ENCODE results near the gene RNF213.

The RNF213 gene

DNA sequence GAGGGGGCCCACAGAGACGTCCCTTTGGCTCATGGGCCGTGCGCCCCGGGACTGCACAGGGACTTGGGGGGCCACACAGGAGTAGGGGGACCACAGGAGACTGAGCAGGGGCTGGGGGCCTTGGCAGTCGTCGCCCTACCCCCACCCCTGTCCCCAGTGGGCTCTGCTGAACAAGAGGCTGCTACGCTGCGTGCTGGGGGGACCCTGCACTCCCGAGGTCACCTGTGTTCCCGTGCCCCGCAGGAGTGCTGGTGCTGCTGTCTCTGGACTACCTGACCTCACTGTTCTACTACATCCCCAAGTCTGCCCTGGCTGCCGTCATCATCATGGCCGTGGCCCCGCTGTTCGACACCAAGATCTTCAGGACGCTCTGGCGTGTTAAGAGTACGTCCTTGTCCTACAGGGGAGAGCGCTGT, 14.4 kb upstream of the RNF213 start:
- TF ChIP-seq, protein P1, sequence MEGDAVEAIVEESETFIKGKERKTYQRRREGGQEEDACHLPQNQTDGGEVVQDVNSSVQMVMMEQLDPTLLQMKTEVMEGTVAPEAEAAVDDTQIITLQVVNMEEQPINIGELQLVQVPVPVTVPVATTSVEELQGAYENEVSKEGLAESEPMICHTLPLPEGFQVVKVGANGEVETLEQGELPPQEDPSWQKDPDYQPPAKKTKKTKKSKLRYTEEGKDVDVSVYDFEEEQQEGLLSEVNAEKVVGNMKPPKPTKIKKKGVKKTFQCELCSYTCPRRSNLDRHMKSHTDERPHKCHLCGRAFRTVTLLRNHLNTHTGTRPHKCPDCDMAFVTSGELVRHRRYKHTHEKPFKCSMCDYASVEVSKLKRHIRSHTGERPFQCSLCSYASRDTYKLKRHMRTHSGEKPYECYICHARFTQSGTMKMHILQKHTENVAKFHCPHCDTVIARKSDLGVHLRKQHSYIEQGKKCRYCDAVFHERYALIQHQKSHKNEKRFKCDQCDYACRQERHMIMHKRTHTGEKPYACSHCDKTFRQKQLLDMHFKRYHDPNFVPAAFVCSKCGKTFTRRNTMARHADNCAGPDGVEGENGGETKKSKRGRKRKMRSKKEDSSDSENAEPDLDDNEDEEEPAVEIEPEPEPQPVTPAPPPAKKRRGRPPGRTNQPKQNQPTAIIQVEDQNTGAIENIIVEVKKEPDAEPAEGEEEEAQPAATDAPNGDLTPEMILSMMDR (IDR thresholded peaks at IDR 0.05; ENCODE audit: extremely low read depth, missing control alignments), result no peak
- DNase-seq (ENCODE audit: low spot score), result no peak

DNA sequence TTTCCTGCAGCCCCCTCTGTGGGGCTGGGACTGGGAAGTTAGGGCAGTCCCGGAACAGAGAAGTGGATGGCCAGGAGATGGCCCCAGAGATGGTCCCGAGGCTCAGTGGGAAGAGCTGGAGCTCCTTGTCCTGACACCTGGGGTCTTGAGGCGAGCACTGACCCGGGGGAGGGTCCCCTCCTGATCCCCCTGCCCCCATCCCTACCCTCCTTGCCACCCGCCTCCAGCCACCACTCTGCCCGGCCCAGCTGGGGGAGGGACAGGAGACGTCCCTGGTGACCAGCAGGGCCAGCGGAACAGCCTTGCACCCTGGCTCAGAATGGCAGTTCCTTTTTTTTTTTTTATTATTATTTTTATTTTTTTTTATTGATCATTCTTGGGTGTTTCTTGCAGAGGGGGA, 13.9 kb upstream of the RNF213 start:
- no peak for DNase-seq (ENCODE audit: low spot score)
- TF ChIP-seq, protein P1 (IDR thresholded peaks at IDR 0.05; ENCODE audit: extremely low read depth, missing control alignments), result no peak

GRCh38 chr17:80247561-80247960, 13.1 kb upstream of the RNF213 start:
- TF ChIP-seq, protein P1 (IDR thresholded peaks at IDR 0.05; ENCODE audit: extremely low read depth, missing control alignments), result no peak
- no peak for DNase-seq (ENCODE audit: low spot score)

DNA sequence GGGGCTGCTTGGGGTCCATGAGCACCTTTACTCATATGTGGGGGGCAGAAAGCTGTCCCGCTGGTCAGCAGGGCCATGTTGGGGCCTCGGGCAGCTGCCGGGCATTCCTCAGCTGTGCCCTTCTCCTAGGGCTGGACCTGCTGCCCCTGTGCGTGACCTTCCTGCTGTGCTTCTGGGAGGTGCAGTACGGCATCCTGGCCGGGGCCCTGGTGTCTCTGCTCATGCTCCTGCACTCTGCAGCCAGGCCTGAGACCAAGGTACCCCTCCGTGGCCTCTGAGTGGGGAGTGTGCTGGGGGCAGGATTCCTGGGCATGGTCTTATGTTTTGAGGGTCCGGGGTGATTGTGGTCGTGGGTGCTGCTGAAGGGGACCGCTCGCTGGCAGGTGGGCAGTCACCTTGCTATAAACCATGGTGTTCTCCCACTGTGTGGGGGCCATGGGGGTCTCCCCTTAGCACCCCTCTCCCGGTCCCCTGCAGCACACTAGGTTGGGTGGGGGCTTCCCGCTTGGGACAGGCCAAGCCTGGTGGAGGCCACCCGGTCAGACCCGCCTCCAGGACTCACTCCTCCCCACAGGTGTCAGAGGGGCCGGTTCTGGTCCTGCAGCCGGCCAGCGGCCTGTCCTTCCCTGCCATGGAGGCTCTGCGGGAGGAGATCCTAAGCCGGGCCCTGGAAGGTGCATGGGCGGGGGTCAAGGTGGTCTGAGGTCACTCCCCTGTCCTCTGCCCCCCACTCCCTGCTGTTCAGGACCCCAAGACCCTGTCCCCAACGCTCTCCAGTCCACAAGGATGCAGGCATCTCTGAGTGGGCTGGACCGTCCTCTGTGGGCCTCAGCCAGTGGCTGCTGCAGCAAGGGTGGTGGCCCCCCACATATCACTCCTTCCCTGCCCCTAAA, 12.4 kb upstream of the RNF213 start:
- TF ChIP-seq, protein P1 (IDR thresholded peaks at IDR 0.05; ENCODE audit: extremely low read depth, missing control alignments), result no peak
- DNase-seq (ENCODE audit: low spot score), result no peak

- no peak for DNase-seq (ENCODE audit: low spot score)
- TF ChIP-seq, protein P1 (IDR thresholded peaks at IDR 0.05; ENCODE audit: extremely low read depth, missing control alignments), result no peak
Observed at GRCh38 chr17:80248894-80249710, 11.6 kb upstream of the RNF213 start.

DNA sequence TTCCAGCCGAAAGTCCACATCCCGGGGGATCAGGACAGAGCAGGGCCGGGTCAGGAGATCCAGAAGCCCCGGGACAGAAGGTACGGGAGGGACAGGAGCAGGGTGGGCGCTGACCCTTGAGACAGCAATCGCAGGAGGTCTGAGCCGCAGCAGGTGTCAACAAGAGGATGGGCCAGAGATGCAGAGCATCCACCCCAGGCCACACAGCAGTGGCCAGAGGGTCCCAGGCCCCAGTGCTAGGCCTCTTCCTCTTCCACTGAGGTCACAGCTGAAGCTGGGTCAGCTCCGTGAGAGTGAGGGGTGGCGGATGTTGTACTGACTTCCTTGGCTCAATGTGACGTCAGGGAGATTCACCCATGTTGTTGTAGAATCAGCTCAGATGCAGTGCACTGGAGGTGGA, 8.7 kb upstream of the RNF213 start:
- DNase-seq (ENCODE audit: low spot score), result no peak
- TF ChIP-seq, protein P1 (IDR thresholded peaks at IDR 0.05; ENCODE audit: extremely low read depth, missing control alignments), result no peak

- TF ChIP-seq, protein P1 (IDR thresholded peaks at IDR 0.05; ENCODE audit: extremely low read depth, missing control alignments), result peak; percentile 54
- peak; percentile 82 for DNase-seq (ENCODE audit: low spot score)
Observed at GRCh38 chr17:80252871-80253270, 7.8 kb upstream of the RNF213 start.

Data from GM20000 (cell line).